Activated CD8-positive, alpha-beta T cell treated with anti-CD3 and anti-CD28 coated beads for 36 hours (primary cell): ENCODE measurements around the gene LRP8. TPM values are rescaled to one million over a fixed set of nuclear protein-coding genes. Genes with fewer than 3 reads are reported as not detected.

ENCODE experiments used
- ATAC-seq: fragments of 200-7000 bp; cut with Tn5 transposase; one replicate; pipeline ENCODE4 v1.10.0; 2021; ENCODE audit warnings: mild to moderate bottlenecking, moderate library complexity
- CTCF ChIA-PET: fragments of 350-600 bp; sonication (Branson Sonifier 250); formaldehyde crosslinking; loops from one replicate; lab custom pipeline; 2021; ENCODE audit warnings: antibody characterized with exemption; lab: Charles Lee
- POLR2A ChIA-PET: fragments of 350-600 bp; sonication (Branson Sonifier 250); formaldehyde crosslinking; loops from one replicate; lab custom pipeline; 2021; ENCODE audit warnings: antibody characterized with exemption; lab: Charles Lee
- DNase-seq: peaks from one replicate; pipeline ENCODE4 v3.0.0-alpha.2; 2020
- H3K27ac Mint-ChIP-seq: one replicate; pipeline ENCODE4 v1.8.0; 2021; ENCODE audit warnings: mild to moderate bottlenecking, mixed read lengths
- H3K27me3 Mint-ChIP-seq: one replicate; pipeline ENCODE4 v1.8.0; 2021; ENCODE audit warnings: mixed read lengths
- H3K36me3 Mint-ChIP-seq: one replicate; pipeline ENCODE4 v1.8.0; 2021; ENCODE audit warnings: low read depth, mixed read lengths
- H3K4me1 Mint-ChIP-seq: one replicate; pipeline ENCODE4 v1.8.0; 2021; ENCODE audit warnings: low read depth, mixed read lengths
- H3K4me3 Mint-ChIP-seq: one replicate; pipeline ENCODE4 v1.8.0; 2021; ENCODE audit warnings: mild to moderate bottlenecking, moderate library complexity, mixed read lengths
- H3K9me3 Mint-ChIP-seq: one replicate; pipeline ENCODE4 v1.8.0; 2021; ENCODE audit warnings: mixed read lengths
- CTCF ChIP-seq: fragments of 200-600 bp; IDR thresholded peaks from one replicate; pipeline ENCODE4 v1.8.0; 2022; ENCODE audit warnings: antibody characterized with exemption, mild to moderate bottlenecking
- intact Hi-C: fragments of 100-400 bp; cut with micrococcal nuclease; formaldehyde crosslinking; loops from one replicate; pipeline ENCODE4 v1.10.0; 2022
- total RNA-seq, 2 experiments: library from RNA; stranded (reverse); gene quantifications; one replicate each; pipeline ENCODE4 v1.2.3, GENCODE V29; 2021

LRP8 gene
- total RNA-seq, 2 experiments from 2014 or later = 39.9 to 41.6 TPM

GRCh38 chr1:53304527-53304926 lies 23.3 kb downstream of the LRP8 start:
- no peak for TF ChIP-seq CTCF
- intact Hi-C loops = no loop called here
- Mint-ChIP-seq H3K4me3 (no peak overlapping the region), H3K36me3 (peaks cover 7% of the 10 kb centered on the region), H3K9me3 (no peaks in the 10 kb centered on the region), H3K4me1 (peaks cover 15% of the 10 kb centered on the region), H3K27me3 (no peaks in the 10 kb centered on the region), H3K27ac (no peak overlapping the region)
- ChIA-PET POLR2A (no interaction called here), CTCF (no interaction called here)
- DNase-seq (no peak), ATAC-seq (no peak)

DNA sequence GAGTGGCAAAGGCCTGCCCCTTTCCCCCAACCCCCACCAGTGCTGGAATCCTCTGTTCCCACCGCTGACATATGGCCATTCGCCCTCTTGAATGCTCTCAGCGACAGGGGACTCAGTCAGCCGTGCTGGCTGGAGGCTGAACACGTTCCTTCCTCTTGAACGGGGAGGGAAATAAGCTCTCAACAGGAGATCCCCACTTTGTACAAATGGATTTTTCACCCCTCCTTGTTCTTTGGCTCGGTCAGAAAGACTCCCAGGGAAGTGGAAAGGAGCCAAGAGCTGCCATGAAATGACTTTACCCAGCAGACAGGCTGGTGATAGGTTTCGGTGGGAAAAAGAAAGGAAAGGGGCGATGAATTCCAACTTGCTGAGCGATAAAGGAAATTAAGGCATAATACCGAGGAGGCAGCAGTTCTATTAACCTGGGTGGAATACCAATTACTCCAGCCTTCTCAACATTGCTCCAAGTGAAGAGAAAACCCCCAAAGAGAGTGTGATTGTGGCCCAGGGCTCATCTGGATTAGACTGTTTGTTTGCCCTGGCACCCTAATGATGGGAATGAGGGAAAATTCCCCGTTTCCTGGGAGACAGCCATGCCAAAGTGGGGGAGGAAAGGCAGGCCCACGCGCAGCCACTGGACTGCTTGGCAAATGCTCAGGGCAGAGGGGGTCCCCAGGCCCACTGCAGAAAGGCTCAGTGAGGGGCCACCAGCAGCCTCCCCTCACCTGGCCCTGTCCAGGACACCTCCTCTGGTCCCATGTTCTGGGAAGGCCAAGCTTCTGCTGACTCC lies 23.9 kb downstream of the LRP8 start:
- ChIA-PET POLR2A (no interaction called here), CTCF (interaction anchor here (1.2 kb wide), 1 partner anchor 25 kb away, joined by 4 read pairs; no protein-coding TSS in a partner anchor)
- intact Hi-C loops = no loop called here
- Mint-ChIP-seq H3K27me3 (no peaks in the 10 kb centered on the region), H3K9me3 (no peaks in the 10 kb centered on the region), H3K4me3 (no peak overlapping the region), H3K4me1 (peaks cover 15% of the 10 kb centered on the region), H3K36me3 (peaks cover 8% of the 10 kb centered on the region), H3K27ac (no peak overlapping the region)
- ATAC-seq (no peak), DNase-seq (no peak)
- TF ChIP-seq CTCF = no peak

DNA sequence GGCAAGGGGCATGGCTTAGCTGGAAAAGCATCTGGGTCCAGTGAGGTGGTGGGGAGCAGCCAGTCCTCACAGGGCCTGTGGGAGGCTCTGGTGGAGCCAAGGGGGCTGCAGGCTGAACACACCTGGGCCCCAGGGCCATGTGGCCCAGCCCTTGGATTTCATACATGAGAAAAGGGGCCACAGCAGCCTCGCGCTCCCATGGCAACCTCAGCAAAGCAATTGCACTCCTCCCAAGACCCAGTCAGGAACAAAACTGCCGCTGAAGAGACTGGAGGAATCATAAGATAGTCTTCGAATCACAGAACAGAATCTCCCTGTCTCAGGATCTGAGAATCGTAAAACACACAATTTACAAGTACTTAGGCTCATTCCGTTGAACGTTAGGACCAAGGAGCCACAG lies 24.6 kb downstream of the LRP8 start:
- Mint-ChIP-seq H3K9me3 (no peaks in the 10 kb centered on the region), H3K27ac (no peak overlapping the region), H3K36me3 (peaks cover 8% of the 10 kb centered on the region), H3K4me1 (peaks cover 15% of the 10 kb centered on the region), H3K4me3 (no peak overlapping the region), H3K27me3 (no peaks in the 10 kb centered on the region)
- no peak for DNase-seq
- intact Hi-C loops = no loop called here
- CTCF ChIA-PET = interaction anchor here (1.2 kb wide), 1 partner anchor 24 kb away, joined by 4 read pairs; no protein-coding TSS in a partner anchor
- TF ChIP-seq CTCF = no peak
- ATAC-seq = no peak
- POLR2A ChIA-PET = no interaction called here

GRCh38 chr1:53299233-53299632 lies 28.6 kb downstream of the LRP8 start:
- no peaks in the 10 kb centered on the region for H3K9me3 Mint-ChIP-seq
- no peak for ATAC-seq
- no peak overlapping the region for H3K27ac Mint-ChIP-seq
- DNase-seq = no peak
- peaks cover 20% of the 10 kb centered on the region for H3K4me1 Mint-ChIP-seq
- ChIA-PET POLR2A (no interaction called here), CTCF (no interaction called here)
- intact Hi-C loops = no loop called here
- H3K27me3 Mint-ChIP-seq = no peaks in the 10 kb centered on the region
- H3K36me3 Mint-ChIP-seq = peaks cover 3% of the 10 kb centered on the region
- TF ChIP-seq CTCF = no peak
- H3K4me3 Mint-ChIP-seq = no peak overlapping the region

DNA sequence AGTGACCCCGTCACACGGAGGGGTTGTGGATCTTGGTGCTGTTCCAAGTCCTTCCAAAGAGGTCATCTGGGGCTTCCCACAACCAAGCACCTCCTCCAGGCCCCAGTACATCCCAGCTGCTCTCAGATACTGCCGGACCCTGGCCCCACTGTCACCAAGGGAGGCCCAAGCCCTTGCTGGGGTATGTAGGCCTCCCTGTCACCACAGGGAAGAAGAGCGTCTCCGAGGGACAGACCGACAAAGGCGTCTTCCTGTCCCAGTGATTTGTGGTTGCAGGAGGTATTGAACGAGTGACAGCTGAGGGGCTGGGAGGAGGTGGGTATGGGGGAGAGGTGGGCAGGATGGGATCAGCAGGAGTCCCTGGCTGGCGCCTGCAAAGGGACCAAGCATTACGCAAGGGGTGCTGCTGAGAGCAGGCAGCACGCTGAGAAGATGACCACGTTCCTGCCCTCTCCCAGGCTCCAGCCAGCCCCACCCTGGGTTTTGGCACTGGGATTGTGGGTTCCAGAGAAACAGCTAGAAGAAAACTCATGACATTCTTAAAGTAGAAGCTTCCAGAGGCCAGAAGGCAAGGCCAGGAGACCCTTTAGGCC lies 29.7 kb downstream of the LRP8 start:
- CTCF ChIA-PET = interaction anchor here (0.6 to 0.8 kb wide), 2 partner anchors 20 to 95 kb away, joined by 3 read pairs; no protein-coding TSS in a partner anchor
- Mint-ChIP-seq H3K4me1 (peaks cover 31% of the 10 kb centered on the region), H3K9me3 (no peaks in the 10 kb centered on the region), H3K27ac (no peak overlapping the region), H3K27me3 (no peaks in the 10 kb centered on the region), H3K4me3 (no peak overlapping the region), H3K36me3 (peaks cover 3% of the 10 kb centered on the region)
- TF ChIP-seq CTCF = no peak
- ATAC-seq (no peak), DNase-seq (no peak)
- POLR2A ChIA-PET = interaction anchor here (0.8 kb wide), 1 partner anchor 25 kb away, joined by 3 read pairs; no protein-coding TSS in a partner anchor
- intact Hi-C loops = no loop called here
